OCI-LY1 (cell line): ENCODE data around the gene AKR7A3.

Source experiments
- H2AFZ ChIP-seq: fragments of 200-600 bp; sonication (generic), shearing (Covaris generic); 2 replicates; pipeline ENCODE4 v1.6.0; 2014; ENCODE audit warnings: antibody characterized with exemption, mild to moderate bottlenecking, low read length
- H3F3A ChIP-seq: fragments of 200-600 bp; sonication (generic), shearing (Covaris generic); 2 replicates; pipeline ENCODE4 v1.6.0; 2014; ENCODE audit warnings: mild to moderate bottlenecking, antibody characterized with exemption, low read length, moderate library complexity; ENCODE audit not compliant: insufficient read depth
- H3K27ac ChIP-seq: fragments of 200-600 bp; sonication (generic); 2 replicates; pipeline ENCODE4 v1.5.1; 2014; ENCODE audit warnings: low read length, mixed run types, mild to moderate bottlenecking, low read depth; ENCODE audit not compliant: poor library complexity, severe bottlenecking
- H3K27me3 ChIP-seq: fragments of 200-600 bp; sonication (generic); 2 replicates; pipeline ENCODE4 v1.6.0; 2014; ENCODE audit warnings: antibody characterized with exemption, mild to moderate bottlenecking, low read length, moderate library complexity; ENCODE audit not compliant: insufficient read depth
- H3K36me3 ChIP-seq: fragments of 200-600 bp; sonication (generic); 2 replicates; pipeline ENCODE4 v1.6.1; 2014; ENCODE audit warnings: mild to moderate bottlenecking, antibody characterized with exemption, low read length, moderate library complexity, mixed read lengths; ENCODE audit not compliant: insufficient read depth
- H3K4me1 ChIP-seq: fragments of 200-600 bp; sonication (generic); 2 replicates; pipeline ENCODE4 v1.5.1; 2014; ENCODE audit warnings: mild to moderate bottlenecking, low read length, moderate library complexity; ENCODE audit not compliant: insufficient read depth, severe bottlenecking
- H3K4me2 ChIP-seq: fragments of 200-600 bp; sonication (generic), shearing (Covaris generic); 2 replicates; pipeline ENCODE4 v1.6.1; 2014; ENCODE audit warnings: low read length
- H3K4me3 ChIP-seq: fragments of 200-600 bp; sonication (generic); 2 replicates; pipeline ENCODE4 v1.5.1; 2014; ENCODE audit warnings: low read length, low read depth, mild to moderate bottlenecking, mixed read lengths; ENCODE audit not compliant: poor library complexity, severe bottlenecking
- H3K79me2 ChIP-seq: fragments of 200-600 bp; shearing (Covaris generic); 2 replicates; pipeline ENCODE4 v1.6.1; 2016; ENCODE audit warnings: mixed run types, low read length, mixed read lengths; ENCODE audit not compliant: insufficient read depth
- H3K9ac ChIP-seq: fragments of 200-600 bp; sonication (generic), shearing (Covaris generic); 2 replicates; pipeline ENCODE4 v1.6.1; 2014; ENCODE audit warnings: mild to moderate bottlenecking, low read length, mixed read lengths
- H3K9me2 ChIP-seq: fragments of 200-600 bp; sonication (generic), shearing (Covaris generic); 2 replicates; pipeline ENCODE4 v1.6.1; 2014; ENCODE audit warnings: low read depth, mild to moderate bottlenecking, low read length, mixed read lengths
- H3K9me3 ChIP-seq: fragments of 200-600 bp; shearing (Covaris generic); 2 replicates; pipeline ENCODE4 v1.6.1; 2014; ENCODE audit warnings: low read length, mixed read lengths
- H4K20me1 ChIP-seq: fragments of 200-600 bp; sonication (generic), shearing (Covaris generic); 2 replicates; pipeline ENCODE4 v1.6.0; 2016; ENCODE audit warnings: mild to moderate bottlenecking, low read length; ENCODE audit not compliant: insufficient read depth
- EZH2 ChIP-seq: fragments of 200-600 bp; sonication (generic), shearing (Covaris generic); IDR thresholded peaks from 2 replicates; pipeline ENCODE4 v1.8.0; 2017; ENCODE audit warnings: borderline replicate concordance, mixed run types, mild to moderate bottlenecking, antibody characterized with exemption, low read length, moderate library complexity, mixed read lengths
- TF ChIP-seq, protein P1 (sequence below): fragments of 200-600 bp; sonication (generic), shearing (Covaris generic); IDR thresholded peaks from 2 replicates; pipeline ENCODE4 v1.5.1; 2017; ENCODE audit warnings: mild to moderate bottlenecking, antibody characterized with exemption, low read length, moderate library complexity, mixed read lengths

AKR7A3 gene

DNA sequence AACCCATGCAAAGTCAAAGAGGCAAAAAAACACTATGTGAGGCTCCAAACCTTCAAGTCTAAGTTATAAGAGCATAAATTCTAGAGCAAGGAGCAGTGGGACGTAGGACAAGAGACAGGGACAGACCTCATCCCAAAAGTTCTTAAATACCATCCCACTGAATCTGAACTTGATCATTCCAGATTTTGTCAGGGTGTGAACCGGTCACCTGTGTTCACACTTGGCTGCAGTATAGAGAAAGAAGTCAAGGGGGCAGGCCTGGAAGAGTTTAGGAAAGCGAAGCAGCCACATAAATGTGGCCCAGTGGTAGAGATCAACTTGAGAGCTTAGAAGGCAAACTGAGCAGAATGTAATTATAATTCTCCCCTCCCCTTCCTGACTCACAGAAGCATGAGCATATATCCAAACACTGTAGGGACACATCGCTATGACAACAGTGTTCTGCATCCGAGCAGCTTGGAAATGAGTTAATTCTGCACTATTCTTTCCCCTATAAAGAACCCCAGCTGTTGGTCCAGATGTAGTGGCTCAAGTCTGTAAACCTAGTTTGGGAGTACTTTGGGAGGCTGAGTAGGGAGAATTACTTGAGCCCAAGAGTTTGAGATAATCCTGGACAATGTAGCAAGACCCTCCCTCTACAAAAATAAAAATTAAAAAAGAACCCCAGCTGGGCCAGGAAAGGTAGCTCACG lies 20.7 kb upstream of the AKR7A3 start:
- Histone ChIP-seq H4K20me1 (no peaks in the 10 kb centered on the region), H3K9ac (no peak overlapping the region), H3K36me3 (peaks cover 38% of the 10 kb centered on the region)

DNA sequence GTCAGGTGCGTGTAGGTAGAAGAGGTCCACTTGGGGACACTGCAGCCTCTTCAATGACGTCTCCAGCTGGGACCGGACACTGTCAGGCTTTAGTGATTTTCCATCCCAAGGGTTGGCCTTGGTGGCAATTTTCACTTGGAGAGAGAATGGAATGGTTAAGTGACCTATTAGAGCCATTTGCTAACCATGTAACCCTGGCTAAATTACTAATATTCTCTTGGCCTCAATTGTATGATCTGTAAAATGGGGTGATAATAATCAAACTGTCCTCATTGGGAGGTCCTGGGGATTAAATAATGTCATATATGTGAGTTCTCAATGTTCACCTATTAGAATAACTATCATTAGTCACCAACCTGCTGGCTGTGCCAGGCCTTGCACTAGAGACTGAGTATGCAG lies 19.9 kb upstream of the AKR7A3 start:
- H3K9me2 ChIP-seq, result no peaks in the 10 kb centered on the region
- no peak overlapping the region for H3K27ac ChIP-seq
- H3K79me2 ChIP-seq, result no peaks in the 10 kb centered on the region
- TF ChIP-seq, protein P1, sequence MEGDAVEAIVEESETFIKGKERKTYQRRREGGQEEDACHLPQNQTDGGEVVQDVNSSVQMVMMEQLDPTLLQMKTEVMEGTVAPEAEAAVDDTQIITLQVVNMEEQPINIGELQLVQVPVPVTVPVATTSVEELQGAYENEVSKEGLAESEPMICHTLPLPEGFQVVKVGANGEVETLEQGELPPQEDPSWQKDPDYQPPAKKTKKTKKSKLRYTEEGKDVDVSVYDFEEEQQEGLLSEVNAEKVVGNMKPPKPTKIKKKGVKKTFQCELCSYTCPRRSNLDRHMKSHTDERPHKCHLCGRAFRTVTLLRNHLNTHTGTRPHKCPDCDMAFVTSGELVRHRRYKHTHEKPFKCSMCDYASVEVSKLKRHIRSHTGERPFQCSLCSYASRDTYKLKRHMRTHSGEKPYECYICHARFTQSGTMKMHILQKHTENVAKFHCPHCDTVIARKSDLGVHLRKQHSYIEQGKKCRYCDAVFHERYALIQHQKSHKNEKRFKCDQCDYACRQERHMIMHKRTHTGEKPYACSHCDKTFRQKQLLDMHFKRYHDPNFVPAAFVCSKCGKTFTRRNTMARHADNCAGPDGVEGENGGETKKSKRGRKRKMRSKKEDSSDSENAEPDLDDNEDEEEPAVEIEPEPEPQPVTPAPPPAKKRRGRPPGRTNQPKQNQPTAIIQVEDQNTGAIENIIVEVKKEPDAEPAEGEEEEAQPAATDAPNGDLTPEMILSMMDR, result no peak
- TF ChIP-seq EZH2, result no peak
- H3K27me3 ChIP-seq, result no peaks in the 10 kb centered on the region
- H3F3A ChIP-seq, result no peaks in the 10 kb centered on the region
- no peaks in the 10 kb centered on the region for H4K20me1 ChIP-seq
- no peak overlapping the region for H3K9ac ChIP-seq
- peaks cover 22% of the 10 kb centered on the region for H3K4me1 ChIP-seq
- H3K4me2 ChIP-seq, result no peak overlapping the region
- H3K4me3 ChIP-seq, result no peak overlapping the region
- H3K36me3 ChIP-seq, result peaks cover 46% of the 10 kb centered on the region
- H2AFZ ChIP-seq, result no peak overlapping the region
- H3K9me3 ChIP-seq, result no peaks in the 10 kb centered on the region

More for the DNA sequence above, 20.7 kb upstream of the AKR7A3 start:
- H3K9me2 ChIP-seq, result no peaks in the 10 kb centered on the region
- no peaks in the 10 kb centered on the region for H3K9me3 ChIP-seq
- no peak overlapping the region for H3K27ac ChIP-seq
- peaks cover 30% of the 10 kb centered on the region for H3K4me1 ChIP-seq
- no peaks in the 10 kb centered on the region for H3K27me3 ChIP-seq
- no peak overlapping the region for H3K4me2 ChIP-seq
- no peak overlapping the region for H3K4me3 ChIP-seq
- H3F3A ChIP-seq, result no peaks in the 10 kb centered on the region
- no peaks in the 10 kb centered on the region for H3K79me2 ChIP-seq
- no peak overlapping the region for H2AFZ ChIP-seq
- TF ChIP-seq EZH2, result no peak
- TF ChIP-seq, protein P1, result no peak

- Histone ChIP-seq H3K4me1 (peaks cover 17% of the 10 kb centered on the region), H3K9me3 (no peaks in the 10 kb centered on the region), H3K27ac (no peak overlapping the region), H2AFZ (no peak overlapping the region), H4K20me1 (no peaks in the 10 kb centered on the region), H3K9me2 (no peaks in the 10 kb centered on the region), H3K4me2 (no peak overlapping the region), H3K79me2 (no peaks in the 10 kb centered on the region), H3K9ac (no peak overlapping the region), H3K36me3 (peaks cover 52% of the 10 kb centered on the region), H3K4me3 (no peak overlapping the region), H3K27me3 (no peaks in the 10 kb centered on the region), H3F3A (no peaks in the 10 kb centered on the region)
- TF ChIP-seq, protein P1, result no peak
- TF ChIP-seq EZH2, result no peak
These were observed 19.4 kb upstream of the AKR7A3 start for GRCh38 chr1:19307794-19308508.
